NCI-H82 (cell line): Measurements from ENCODE around the gene DHX35.

Experiments
- DNase-seq: peaks from one replicate; lab custom pipeline; 2025; lab: John Stamatoyannopoulos, UW

DHX35 gene

GRCh38 chr20:39025883-39026282 is 63.7 kb downstream of the DHX35 start:
- DNase-seq: no peak

- DNase-seq: no peak
Observed at GRCh38 chr20:39029364-39029763, 67.2 kb downstream of the DHX35 start.

- DNase-seq: no peak
Observed at GRCh38 chr20:39032997-39033396, 70.9 kb downstream of the DHX35 start.

- no peak for DNase-seq
Observed at GRCh38 chr20:39036011-39036410, 73.9 kb downstream of the DHX35 start.

- no peak for DNase-seq
Observed at GRCh38 chr20:39036851-39037250, 74.7 kb downstream of the DHX35 start.

DNA sequence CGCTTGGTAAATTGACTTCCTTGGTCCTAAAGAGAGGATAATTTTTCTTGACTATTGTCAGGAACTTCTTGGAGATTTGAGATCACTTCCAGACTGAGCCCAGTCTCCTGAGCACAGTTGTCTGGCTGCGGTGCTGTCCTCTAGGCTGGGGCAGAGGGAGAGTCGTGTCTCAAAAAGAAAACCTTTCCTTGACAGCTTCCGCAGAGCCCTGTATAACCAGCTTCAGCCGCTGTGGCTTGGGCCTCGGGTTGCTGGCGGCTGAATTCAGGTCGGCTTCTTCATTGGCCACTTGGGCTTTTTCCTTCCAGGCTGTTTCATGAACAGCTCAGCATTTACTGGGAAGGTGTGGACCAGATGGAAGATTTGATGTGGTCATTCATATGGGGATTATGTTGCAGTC is 75.9 kb downstream of the DHX35 start:
- no peak for DNase-seq

DNA sequence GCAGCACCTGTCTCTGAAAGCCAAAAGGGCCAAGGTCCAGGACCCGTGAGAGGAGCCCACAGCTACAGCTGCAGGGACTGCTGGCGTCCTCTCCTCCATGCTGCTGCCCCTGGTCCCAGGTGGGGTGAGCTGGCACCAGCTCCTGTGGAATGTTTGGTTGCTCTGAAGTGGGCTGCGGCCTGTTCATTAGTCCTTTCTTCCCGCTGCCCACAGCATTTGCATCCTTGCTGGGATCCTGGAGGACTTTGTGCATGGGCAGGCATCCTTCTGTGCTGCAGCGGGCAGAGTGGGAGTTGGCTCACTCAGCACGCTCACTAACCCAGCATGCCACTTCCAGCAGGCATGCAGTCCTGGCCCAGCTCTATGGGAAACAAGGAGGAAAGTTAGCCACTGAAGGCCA is 76.4 kb downstream of the DHX35 start:
- DNase-seq: no peak

DNA sequence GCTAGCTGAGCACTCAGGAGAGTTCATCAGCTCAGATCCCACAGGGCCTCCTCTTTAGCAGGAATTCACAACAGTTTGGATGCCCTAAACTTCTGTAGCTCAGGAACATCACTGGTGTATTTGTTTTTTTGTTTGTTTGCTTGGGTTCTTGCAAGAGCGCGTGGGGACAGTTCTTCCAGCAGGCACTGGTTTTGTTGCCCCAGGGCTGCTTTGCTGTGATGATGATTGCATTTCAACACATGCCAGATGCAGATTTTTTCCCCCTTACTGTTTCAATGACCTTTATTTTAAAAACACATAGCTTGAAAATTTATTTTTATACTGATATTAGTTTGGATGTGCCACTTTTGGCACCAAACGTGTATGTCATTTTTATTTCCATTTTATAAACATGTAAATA is 77.1 kb downstream of the DHX35 start:
- no peak for DNase-seq

GRCh38 chr20:39040116-39040515 is 78.0 kb downstream of the DHX35 start:
- DNase-seq: no peak

DNA sequence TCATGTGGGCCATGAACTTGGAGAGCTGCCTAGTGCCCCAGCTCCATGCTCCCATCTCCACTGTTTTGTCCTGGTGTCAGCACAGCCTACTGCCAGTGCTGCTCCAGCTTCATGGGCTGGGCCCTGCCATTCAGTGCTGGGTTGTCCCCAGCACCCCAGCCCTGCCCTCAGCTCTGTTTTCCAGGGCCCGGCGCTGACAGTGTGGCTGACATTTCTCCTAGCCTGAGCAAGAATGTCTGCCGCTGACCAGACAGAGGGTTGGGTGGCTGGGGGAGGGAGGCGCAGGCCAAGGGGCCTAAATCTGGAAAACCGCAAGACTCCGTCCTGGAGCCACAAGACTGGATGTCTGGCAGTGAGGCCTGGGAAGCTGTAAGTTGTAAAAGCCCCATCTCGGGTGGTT is 78.9 kb downstream of the DHX35 start:
- DNase-seq: no peak

DNA sequence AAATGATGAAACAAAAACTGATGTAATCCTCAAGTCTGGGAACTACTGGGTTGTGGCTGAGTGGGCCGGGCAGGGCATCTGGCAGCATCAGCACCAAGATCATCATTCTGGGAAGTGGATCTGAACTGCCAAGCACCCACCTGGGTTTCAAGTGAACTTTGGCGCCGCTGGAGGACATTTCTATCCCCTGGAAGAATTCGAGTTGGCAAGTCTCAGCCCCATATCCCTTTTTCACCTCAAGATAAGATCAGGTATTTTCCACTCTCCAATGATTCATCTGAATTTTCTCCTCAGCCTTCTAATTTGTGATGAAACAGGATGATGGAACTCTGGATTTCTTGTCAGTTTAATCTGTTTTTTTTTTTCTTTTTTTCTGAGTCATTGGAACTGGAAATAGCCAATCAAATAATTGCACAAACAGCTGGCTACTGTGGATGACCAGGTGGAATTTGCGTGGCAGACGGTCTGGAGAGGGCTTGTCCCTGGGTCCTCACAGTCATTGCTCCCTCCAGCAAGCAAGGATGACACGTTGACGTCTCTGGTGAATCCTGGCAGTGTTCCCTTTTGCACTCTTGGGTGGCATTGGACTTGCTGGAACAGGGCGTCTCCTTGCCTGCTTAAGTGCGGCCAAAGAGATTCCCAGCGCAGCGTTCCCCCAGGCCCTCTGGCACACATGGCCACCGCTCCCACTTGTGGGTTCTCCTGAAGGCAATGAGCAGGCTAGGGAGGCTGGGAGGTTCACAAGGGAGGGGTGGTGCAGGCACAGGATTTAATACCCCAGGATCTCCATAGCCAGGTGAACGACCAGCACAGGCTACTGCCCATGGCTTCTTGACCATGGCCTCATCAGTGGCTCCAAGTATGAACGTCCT is 80.4 kb downstream of the DHX35 start:
- no peak for DNase-seq

DNA sequence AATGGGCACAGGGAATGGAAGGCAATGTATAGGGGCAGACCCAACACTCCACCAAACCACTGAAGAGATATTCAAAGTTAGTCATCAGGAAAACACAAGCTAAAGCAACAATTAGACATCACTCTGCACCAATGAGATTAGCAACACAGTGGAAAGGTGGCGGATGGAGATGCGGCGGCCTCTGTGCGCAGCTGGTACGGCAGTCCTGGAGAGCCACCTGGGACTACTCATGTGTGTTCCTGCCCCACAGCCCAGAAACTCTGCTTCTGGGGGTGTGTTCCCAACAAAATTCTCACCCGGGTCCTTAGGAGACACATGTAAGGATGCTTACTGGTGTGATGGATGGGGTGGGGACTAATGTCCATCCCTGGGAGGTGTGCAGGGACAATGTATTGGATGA is 82.4 kb downstream of the DHX35 start:
- DNase-seq: no peak

GRCh38 chr20:39045676-39046075 is 83.5 kb downstream of the DHX35 start:
- DNase-seq: peak; percentile 21

- DNase-seq: no peak
Observed at GRCh38 chr20:39047417-39047985, 85.4 kb downstream of the DHX35 start.

- DNase-seq: peak; percentile 87
Observed at GRCh38 chr20:39048000-39048696, 86.0 kb downstream of the DHX35 start.

- no peak for DNase-seq
Observed at GRCh38 chr20:39049148-39049547, 87.0 kb downstream of the DHX35 start.

DNA sequence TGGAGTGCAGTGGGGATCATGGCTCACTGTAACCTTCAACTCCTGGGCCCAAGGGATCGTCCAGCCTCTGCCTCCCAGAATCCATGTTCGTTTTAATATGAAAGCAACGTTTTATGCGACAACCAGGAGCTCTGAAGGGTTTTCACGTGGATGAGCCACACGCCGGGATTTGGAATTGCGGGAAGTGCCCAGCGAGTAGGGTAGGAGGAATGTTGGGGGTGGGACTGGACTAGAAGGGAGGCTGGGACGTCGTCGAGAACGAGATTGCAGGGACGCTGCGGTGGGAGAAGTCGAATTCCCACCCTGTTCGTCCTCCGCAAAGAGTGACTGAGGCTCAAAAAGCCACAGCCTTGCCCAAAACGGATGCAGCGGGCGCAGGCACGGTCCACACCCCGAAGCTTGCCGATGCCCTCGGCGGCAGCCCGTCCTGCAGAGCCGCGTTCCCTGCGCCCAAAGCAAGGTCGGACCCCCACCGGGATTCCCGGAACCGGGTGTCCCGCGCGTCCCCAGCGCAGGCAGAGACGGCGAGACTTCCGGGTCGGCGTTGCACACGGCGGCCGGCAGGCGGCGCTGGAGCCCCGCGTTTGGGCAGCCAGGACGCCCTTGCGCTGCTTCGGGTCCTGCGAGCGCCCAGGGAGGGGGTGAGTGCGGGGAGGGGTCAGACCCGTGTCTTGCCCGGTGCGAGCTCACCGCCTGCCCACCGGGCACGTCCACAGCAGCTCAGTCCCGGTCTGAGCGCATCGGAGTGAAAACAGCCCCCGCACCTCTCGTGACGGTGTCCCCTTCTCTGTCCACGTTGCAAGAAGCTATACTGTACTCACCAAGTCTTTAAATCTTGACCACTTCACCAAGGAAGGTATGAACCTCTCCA is 87.8 kb downstream of the DHX35 start:
- peak; percentile 80 for DNase-seq

DNA sequence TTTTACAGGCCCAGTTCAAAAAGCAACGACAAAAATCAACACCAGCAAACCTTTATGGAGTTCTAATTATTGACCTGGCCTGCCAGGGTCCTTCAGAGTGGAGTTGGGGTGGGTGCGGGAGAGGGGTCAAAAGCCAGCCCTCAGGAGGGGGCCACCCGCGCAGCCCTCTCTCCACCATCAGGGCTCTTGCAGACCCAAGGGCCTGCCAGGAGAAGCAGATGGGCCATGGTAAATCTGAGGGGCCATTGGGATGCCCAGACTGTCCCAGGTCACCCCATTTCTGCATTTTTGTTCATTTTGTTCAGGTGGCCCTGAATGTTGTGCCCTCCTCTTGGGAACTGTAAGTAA is 88.4 kb downstream of the DHX35 start:
- no peak for DNase-seq

DNA sequence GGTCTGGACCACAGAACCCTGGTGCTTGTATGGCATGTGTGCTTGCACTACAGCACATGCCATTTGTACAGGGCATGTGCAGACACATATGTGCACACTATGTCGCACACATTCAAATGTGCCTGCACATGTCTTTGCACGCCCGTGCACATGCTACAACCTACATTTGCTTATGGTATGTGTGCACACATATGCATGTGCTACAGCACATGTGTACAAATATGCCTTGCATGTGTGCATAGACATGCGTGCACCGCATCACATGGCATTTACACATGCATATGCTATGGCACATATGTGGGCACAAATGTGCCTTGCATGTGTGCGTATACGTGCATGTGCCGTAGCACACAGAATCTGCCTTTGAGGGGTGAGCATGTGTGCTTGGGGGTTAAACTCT is 90.5 kb downstream of the DHX35 start:
- no peak for DNase-seq

- peak; percentile 20 for DNase-seq
Observed at GRCh38 chr20:39057143-39057542, 95.0 kb downstream of the DHX35 start.

DNA sequence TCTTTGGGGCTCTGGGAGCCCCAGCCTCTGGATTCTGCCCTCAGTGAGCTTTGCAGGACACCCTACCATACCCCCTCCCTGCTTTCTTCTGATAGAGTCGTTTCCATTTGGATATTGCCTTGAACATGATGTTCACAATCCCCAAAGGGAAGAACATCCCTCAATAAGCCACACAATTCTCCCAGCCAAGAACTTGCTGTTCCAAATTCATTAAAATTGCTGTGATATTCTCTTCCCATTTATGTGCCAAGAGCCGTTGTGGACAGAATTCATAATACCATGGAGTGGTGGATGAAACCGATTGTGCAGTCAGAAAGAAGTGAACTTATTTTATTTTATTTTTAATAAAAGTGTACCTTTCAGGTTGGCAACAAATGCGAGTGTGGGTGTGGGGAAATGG is 95.8 kb downstream of the DHX35 start:
- DNase-seq: no peak

- no peak for DNase-seq
Observed at GRCh38 chr20:39059036-39059435, 96.9 kb downstream of the DHX35 start.
